ENCODE measurements around the gene UNC93A.
"Not testable (repeated sequence)": the region's sequence is repeated elsewhere in the genome, so short reads cannot be mapped to it uniquely, and the experiment has no call there.

The UNC93A gene

DNA sequence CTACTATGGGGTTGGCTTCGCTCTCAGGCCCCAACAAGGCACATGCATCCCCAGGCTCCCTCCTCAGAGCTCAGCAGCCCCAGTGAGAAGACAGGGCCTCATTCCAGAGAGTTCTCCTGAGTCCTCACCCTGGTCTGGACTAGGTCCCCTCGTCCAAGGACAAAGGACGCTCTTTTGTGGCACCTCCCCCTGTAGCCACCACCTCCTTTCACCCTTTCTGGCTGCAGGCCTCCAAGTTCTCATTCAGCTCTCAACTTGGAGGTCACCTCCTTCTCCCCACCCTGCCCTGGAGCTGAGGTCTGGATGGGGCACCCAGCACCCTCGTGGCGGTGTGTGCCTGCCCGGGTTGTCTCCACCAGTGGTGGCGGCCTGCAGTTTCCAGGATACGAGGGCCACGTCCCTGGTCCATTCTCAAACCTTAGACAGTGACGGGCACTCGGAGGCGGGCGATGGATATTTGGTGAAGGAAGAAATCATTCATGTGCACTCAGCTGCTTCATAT lies 2.5 kb downstream of the UNC93A start:
- DNase-seq (ENCODE audit: low read depth) = no peak

DNA sequence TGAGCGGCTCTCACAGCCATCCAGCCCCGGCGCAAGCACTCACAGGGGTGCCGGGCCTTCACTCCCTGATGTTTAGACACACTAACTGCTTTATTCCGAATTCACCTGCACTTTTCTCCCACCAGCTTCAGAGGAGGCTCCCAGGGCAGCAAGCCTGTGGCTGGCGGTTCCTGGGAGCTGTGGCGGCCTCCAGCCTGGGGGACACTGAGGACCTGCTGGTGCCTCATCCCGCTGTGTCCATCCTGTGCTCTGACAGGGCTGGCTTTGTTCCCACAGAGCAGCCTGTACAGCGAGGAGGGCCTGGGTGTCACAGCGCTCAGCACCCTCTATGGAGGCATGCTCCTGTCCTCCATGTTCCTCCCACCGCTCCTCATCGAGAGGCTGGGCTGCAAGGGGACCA lies 3.1 kb downstream of the UNC93A start:
- DNase-seq (ENCODE audit: low read depth) = no peak

GRCh38 chr6:167294651-167295494 lies 3.8 kb downstream of the UNC93A start:
- no peak for DNase-seq (ENCODE audit: low read depth)

DNA sequence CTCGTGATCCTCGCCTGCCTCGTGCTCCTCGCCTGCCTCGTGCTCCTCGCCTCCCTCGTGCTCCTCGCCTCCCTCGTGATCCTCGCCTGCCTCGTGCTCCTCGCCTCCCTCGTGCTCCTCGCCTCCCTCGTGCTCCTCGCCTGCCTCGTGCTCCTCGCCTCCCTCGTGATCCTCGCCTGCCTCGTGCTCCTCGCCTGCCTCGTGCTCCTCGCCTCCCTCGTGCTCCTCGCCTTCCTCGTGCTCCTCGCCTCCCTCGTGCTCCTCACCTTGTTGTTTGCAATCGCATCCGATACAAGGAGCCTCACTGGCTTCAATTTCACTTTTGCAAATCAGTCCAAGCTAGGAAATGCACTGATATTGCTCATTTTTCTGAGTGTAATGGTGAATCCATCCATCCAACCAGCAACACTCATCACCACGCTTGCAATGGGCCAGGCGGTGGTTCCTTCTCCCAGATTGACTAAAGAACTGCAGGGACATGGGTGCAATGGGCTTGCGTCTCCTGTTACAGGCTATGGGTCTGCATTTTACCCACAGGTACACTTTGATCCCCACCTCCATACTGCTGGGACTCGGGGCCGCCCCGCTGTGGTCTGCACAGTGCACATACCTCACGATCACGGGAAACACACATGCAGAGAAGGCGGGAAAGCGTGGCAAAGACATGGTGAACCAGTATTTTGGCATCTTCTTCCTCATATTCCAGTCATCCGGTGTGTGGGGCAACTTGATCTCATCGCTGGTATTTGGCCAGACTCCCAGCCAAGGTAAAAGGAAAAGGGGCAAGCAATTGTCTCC lies 4.6 kb downstream of the UNC93A start:
- DNase-seq (ENCODE audit: low read depth) = no peak

DNA sequence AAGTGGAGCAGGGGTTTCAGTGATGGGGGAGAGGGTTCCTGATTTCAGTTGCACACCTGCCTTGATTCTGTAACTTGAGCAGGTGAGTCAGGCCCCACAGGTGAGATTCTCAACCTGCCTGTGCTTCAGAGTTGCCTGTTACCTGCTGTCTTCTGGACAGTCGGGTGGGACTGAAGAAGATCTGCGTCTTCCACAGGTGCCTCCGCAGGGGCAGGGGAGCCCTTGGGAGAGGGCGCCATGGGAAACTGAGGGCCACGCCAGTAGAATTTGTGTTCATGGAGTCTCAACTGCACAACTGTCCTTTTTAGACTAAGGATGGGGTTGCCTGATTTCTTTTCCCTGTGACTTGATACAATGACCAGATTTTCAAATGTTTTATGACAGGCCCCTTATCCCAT lies 5.2 kb downstream of the UNC93A start:
- no peak for DNase-seq (ENCODE audit: low read depth)

DNA sequence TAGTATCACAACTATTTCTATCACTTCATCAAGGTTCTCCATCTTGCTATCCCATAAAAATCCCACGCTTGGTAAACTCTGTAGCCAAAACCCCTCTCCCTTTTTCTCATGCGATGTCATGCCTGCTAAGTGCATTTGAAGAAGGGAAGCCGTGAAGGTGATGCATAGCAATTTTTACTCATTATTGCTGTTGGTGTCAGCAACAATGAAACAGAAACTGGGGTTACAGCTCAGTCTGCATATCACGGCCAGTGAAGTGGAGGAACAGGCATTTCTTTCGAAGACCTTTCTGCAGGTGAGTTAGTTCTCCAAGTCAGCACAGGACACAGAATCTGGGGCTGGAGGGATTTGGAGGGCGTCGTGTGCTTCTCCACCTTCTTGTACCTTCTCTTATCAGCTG lies 5.8 kb downstream of the UNC93A start:
- DNase-seq (ENCODE audit: low read depth) = no peak

- DNase-seq (ENCODE audit: low read depth) = no peak
Observed at GRCh38 chr6:167298127-167298526, 7.0 kb downstream of the UNC93A start.

GRCh38 chr6:167299641-167300308 lies 8.7 kb downstream of the UNC93A start:
- DNase-seq (ENCODE audit: low read depth) = no peak

DNA sequence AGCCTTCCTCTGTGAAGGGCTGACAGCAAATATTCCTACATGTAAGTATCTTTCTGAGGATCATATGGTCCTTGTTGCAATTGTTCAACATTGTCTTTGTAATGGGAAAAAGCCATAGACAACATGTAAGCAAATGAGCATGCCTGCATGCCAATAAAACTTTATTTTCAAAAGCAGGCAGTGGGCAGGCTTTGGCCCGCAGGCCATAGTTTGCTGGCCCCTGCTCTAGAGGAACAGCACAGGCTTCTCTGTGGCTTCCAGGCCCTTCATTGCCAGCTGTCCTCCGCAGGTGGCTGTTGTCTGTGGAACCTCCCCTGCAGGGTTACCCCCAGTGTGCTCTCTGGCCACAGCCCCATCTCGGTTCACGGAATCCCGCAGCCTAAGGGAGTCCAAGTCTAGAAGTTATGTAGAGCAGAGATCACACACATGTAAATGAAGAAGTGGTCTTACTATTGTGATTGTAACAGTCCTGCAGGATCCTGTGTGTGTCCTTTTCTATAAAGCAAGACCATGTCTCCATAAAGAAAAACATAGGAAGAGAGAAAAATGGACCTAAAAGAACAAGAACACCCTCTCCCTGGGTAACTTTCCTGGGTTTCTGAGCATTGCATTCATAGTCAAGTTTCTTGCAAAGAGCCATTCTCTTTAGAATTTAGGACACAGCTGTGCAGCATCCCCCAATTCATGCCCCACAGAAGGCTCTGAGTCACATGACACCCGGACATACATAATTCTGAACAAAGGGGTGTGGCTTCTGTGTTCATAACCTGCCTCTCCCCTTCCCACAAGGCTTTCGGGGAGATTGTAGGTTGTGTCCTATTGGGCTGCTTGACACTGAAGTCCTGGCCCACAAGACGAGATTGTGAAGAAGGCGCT lies 10.0 kb downstream of the UNC93A start:
- DNase-seq (ENCODE audit: low read depth) = no peak

DNA sequence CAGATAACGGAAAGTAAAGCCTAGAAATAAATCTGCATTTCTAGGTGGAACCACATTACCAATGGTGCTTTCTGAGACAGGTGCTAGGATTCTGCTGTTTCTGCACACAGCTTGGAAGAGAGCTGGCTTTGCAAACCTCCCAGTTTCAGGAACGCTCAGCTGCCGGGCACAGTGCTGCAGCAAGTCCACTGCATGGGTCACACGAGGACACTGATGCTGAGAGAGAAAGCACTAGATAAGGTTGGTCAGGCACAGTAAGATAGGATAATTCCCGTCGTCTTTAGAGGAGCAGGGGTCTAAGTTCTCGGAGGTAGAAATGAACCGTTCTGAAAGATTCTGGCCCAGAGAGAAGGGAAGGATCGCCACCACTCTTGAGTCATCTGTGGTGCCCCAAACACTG lies 11.0 kb downstream of the UNC93A start:
- DNase-seq (ENCODE audit: low read depth) = no peak

GRCh38 chr6:167302796-167303195 lies 11.7 kb downstream of the UNC93A start:
- DNase-seq (ENCODE audit: low read depth) = no peak

GRCh38 chr6:167303675-167304625 lies 12.8 kb downstream of the UNC93A start:
- no peak for DNase-seq (ENCODE audit: low read depth)

DNA sequence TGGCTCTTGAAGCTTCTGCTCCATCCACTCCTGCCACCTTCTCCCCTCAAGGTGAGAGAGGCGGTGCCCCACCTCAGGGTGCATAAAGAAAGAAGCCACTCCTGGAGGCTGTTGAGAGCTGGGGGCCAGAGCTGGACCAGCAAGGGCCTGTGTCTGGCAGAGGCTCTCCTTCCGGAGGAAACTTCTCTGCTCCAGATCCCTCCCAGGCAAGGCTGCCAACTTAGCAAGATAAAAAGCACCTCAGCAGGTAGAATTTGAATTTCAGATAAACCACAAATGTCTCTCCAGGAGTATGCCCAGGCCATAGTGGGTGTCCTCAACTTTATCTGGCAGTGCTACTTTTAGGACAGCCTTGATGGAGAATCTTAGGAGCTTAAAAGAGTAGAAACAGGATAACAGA lies 13.8 kb downstream of the UNC93A start:
- DNase-seq (ENCODE audit: low read depth) = no peak

DNA sequence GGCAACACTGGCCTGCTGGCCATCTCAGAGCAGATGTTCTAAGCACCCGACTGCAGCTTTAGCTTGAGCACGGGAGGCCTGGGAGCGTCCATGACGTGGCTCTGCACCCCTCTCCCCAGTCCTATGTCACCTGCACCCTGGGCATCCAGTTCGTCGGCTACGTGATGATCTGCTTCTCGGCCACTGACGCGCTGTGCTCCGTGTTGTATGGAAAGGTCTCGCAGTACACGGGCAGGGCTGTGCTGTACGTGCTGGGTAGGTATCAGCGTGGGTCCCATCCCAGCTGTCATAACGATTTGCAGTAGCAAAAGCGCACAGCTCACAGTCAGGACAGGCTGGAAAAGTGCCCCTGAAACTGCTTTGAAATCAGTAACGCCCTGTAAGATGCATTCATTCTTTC lies 14.7 kb downstream of the UNC93A start:
- no peak for DNase-seq (ENCODE audit: low read depth)

- DNase-seq (ENCODE audit: low read depth) = no peak
Observed at GRCh38 chr6:167306401-167306998, 15.4 kb downstream of the UNC93A start.

DNA sequence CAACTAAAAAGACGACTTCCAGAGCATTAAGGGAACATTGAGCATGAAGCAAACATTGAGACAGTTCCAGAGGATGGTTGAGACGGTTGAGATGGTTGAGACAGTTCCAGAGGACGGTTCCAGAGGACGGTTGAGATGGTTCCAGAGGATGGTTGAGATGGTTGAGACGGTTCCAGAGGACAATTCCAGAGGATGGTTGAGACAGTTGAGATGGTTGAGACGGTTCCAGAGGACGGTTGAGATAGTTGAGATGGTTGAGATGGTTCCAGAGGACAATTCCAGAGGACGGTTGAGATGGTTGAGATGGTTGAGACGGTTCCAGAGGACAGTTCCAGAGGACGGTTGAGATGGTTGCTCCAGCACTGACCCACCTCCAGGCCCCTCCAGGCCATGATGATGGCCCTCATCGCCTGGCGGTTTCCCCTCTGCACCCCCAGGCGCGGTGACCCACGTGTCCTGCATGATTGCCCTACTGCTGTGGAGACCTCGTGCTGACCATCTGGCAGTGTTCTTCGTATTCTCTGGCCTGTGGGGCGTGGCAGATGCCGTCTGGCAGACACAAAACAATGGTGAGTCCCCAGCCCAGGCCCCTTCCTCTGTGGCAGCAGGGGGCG lies 16.3 kb downstream of the UNC93A start:
- no peak for DNase-seq (ENCODE audit: low read depth)

DNA sequence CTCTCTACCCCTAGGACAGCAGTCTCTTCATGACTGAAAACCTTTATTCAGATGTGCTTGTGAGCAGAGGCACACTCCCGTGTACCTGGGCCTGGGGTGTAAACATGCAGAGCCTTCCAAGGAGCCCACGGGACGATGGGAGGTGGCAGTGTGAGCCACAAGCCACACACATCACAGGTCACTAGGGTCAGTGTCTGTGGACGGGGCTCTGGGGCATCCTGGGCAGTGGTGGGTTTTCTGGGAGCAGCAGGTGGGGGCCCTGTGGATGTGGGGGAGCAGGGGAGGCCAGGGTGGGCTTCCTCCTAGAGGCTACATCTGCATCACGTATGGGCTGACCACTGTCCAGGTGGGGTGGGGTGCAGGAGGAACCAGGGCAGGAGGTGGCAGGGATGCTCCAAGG lies 17.1 kb downstream of the UNC93A start:
- DNase-seq (ENCODE audit: low read depth) = no peak

- not testable (repeated sequence) for DNase-seq (ENCODE audit: low read depth)
Observed at GRCh38 chr6:167309355-167310192, 18.5 kb downstream of the UNC93A start.

GRCh38 chr6:167311286-167311685 lies 20.2 kb downstream of the UNC93A start:
- no peak for DNase-seq (ENCODE audit: low read depth)

Data from EH (cell line).